Keratinocyte (primary cell): Measurements from ENCODE around the gene SHFL. TPM values are rescaled to one million over a fixed set of nuclear protein-coding genes. Genes with fewer than 3 reads are reported as not detected.
A peak's percentile ranks its signal among the peaks of the same experiment; 100 is the strongest.

ENCODE experiments used
- DNase-seq: peaks from one replicate; pipeline ENCODE4 v3.0.0-alpha.2; 2011; ENCODE audit warnings: low read depth, missing footprints, low spot score
- FAIRE-seq: peaks from 2 replicates; lab custom pipeline; 2011; peaks lifted over from hg19 to GRCh38; lab: Jason Lieb, UNC
- H2AFZ ChIP-seq: 2 replicates; pipeline ENCODE4 v1.6.0; 2012; ENCODE audit warnings: low read length, control low read depth, inconsistent platforms; ENCODE audit not compliant: control insufficient read depth
- H3K27ac ChIP-seq: 2 replicates; pipeline ENCODE4 v1.5.1; 2011; ENCODE audit warnings: low read length; ENCODE audit not compliant: control insufficient read depth, insufficient read depth
- H3K27me3 ChIP-seq: 3 replicates; pipeline ENCODE4 v1.6.0; 2011; ENCODE audit warnings: low read length; ENCODE audit not compliant: control insufficient read depth, insufficient read depth; ENCODE audit errors: extremely low read depth
- H3K36me3 ChIP-seq, 2 experiments: 2 replicates in 1 of 2; 3 replicates in 1 of 2; pipeline ENCODE4 v1.5.1; 2011; ENCODE audit warnings: low read length in 2 of 2, mild to moderate bottlenecking in 1 of 2; ENCODE audit not compliant: control insufficient read depth in 2 of 2, insufficient read depth in 2 of 2; ENCODE audit errors: extremely low read depth in 1 of 2
- H3K4me1 ChIP-seq: 3 replicates; pipeline ENCODE4 v1.5.1; 2011; ENCODE audit warnings: low read length; ENCODE audit not compliant: control insufficient read depth, insufficient read depth; ENCODE audit errors: extremely low read depth
- H3K4me2 ChIP-seq: 3 replicates; pipeline ENCODE4 v1.6.0; 2011; ENCODE audit warnings: low read depth, low read length; ENCODE audit not compliant: control insufficient read depth, insufficient read depth; ENCODE audit errors: extremely low read depth
- H3K4me3 ChIP-seq, 3 experiments: fragments of 200-600 bp in 1 of 3; sonication (generic) in 1 of 3; 2 replicates in 2 of 3; 3 replicates in 1 of 3; pipeline ENCODE4 v1.5.1; 2011 to 2016; ENCODE audit warnings: low read length in 3 of 3, mild to moderate bottlenecking in 3 of 3, control low read depth in 2 of 3, inconsistent platforms in 1 of 3, low read depth in 1 of 3, mixed read lengths in 1 of 3, mixed run types in 1 of 3, moderate library complexity in 1 of 3; ENCODE audit not compliant: control insufficient read depth in 2 of 3, insufficient read depth in 2 of 3; ENCODE audit errors: extremely low read depth in 1 of 3
- H3K79me2 ChIP-seq: 2 replicates; pipeline ENCODE4 v1.6.0; 2012; ENCODE audit warnings: low read length; ENCODE audit not compliant: control insufficient read depth, insufficient read depth
- H3K9ac ChIP-seq: 3 replicates; pipeline ENCODE4 v1.6.0; 2011; ENCODE audit warnings: low read length; ENCODE audit not compliant: control insufficient read depth, insufficient read depth; ENCODE audit errors: extremely low read depth
- H3K9me1 ChIP-seq: 3 replicates; pipeline ENCODE4 v1.6.0; 2011; ENCODE audit warnings: low read length; ENCODE audit not compliant: control insufficient read depth, insufficient read depth; ENCODE audit errors: extremely low read depth
- H3K9me3 ChIP-seq: 2 replicates; pipeline ENCODE4 v1.5.1; 2012; ENCODE audit warnings: low read depth, low read length; ENCODE audit not compliant: control insufficient read depth
- H4K20me1 ChIP-seq: 3 replicates; pipeline ENCODE4 v1.6.0; 2011; ENCODE audit warnings: low read length; ENCODE audit not compliant: control insufficient read depth, insufficient read depth; ENCODE audit errors: extremely low read depth
- EZH2 ChIP-seq: IDR thresholded peaks from one replicate; pipeline ENCODE4 v1.6.1; 2012; ENCODE audit warnings: inconsistent platforms, mild to moderate bottlenecking, low read length, moderate library complexity
- dilution Hi-C: fragments of 300-500 bp; cut with MboI; formaldehyde crosslinking; loops from one replicate; pipeline ENCODE4 v1.7.0; 2020; ENCODE audit warnings: low sequenced_read_pairs; ENCODE audit not compliant: extremely low pct_ligation_motif_present
- polyA plus RNA-seq, 5 experiments: library from polyadenylated mRNA; depleted of rRNA in 3 of 5; stranded (reverse) in 3 of 5; stranded (forward) in 1 of 5; unstranded in 1 of 5; fragments of >200 nt; gene quantifications; 1 replicate in 1 of 5; 2 replicates in 3 of 5; 3 replicates in 1 of 5; pipeline versions ENCODE4 v1.2.1 to v1.2.3, GENCODE V29; 2011 to 2012; ENCODE audit warnings: missing spikeins in 2 of 5, low read depth in 1 of 5, low replicate concordance in 1 of 5
- TF ChIP-seq, protein P1 (sequence below), 3 experiments: IDR thresholded peaks in 1 of 3; conservative IDR thresholded peaks in 1 of 3; optimal IDR thresholded peaks in 1 of 3; 2 replicates in 2 of 3; 3 replicates in 1 of 3; pipeline versions ENCODE3 to v1.5.1; 2011; ENCODE audit warnings: low read length in 3 of 3, mild to moderate bottlenecking in 3 of 3, moderate library complexity in 2 of 3, control low read depth in 1 of 3, inconsistent platforms in 1 of 3; ENCODE audit not compliant: insufficient read depth in 2 of 3; ENCODE audit errors: extremely low read depth in 1 of 3

Gene SHFL
- polyA plus RNA-seq, 1 donor (not counting 4 experiments of a cell fraction or from before 2014, with no cell fraction given), result 36.4 TPM

DNA sequence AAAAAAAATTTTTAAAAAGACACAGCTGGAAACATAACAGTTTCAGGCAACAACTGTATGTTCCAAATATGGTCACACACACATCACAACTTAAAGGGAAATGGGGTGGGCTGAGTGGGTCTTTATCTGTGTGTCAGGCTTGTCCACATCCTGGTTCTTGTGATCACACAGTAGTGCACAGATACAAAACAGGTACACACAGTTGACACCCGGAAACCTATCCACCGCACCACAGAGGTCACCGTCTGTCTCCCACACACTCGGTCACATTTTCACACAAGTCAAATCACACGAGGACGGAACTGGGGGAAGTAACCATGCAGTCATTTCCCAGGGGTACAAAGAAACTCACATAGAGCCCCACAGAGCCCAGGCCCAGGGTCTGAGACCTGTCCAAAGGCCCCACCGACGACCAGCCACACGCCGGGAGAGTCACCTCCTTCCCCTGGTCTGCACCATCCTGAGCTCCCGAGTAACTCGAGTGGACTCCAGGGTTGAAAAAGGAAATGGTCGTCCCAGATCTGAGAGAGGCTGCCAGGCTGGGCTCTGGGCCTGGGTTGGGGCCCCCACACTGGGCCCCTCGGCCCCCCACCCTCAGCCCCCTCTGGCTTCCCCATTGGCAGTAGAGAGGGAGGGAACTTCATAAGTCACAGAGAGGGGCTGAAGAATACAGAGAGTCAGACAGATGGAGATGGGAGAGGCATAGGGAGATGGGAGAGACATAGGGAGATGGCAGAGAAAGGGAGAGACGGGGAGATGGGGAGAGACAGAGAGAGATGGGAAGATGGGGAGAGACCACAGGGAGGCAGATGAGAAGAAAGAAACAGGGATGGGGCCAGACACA, 18.8 kb downstream of the SHFL start:
- FAIRE-seq, result no peak
- no peak for DNase-seq
- Histone ChIP-seq H4K20me1 (no peaks in the 10 kb centered on the region), H3K4me2 (no peak overlapping the region), H3K9me1 (no peaks in the 10 kb centered on the region), H3K9me3 (no peaks in the 10 kb centered on the region), H3K9ac (no peak overlapping the region), H3K79me2 (peaks cover 34% of the 10 kb centered on the region), H3K27me3 (no peaks in the 10 kb centered on the region), H3K27ac (no peak overlapping the region), H2AFZ (no peak overlapping the region), H3K4me1 (peaks cover 12% of the 10 kb centered on the region), H3K4me3 (no peak overlapping the region), H3K36me3 (peaks cover 14 to 19% of the 10 kb centered on the region in 2 experiments)
- TF ChIP-seq EZH2, result no peak
- TF ChIP-seq, protein P1, sequence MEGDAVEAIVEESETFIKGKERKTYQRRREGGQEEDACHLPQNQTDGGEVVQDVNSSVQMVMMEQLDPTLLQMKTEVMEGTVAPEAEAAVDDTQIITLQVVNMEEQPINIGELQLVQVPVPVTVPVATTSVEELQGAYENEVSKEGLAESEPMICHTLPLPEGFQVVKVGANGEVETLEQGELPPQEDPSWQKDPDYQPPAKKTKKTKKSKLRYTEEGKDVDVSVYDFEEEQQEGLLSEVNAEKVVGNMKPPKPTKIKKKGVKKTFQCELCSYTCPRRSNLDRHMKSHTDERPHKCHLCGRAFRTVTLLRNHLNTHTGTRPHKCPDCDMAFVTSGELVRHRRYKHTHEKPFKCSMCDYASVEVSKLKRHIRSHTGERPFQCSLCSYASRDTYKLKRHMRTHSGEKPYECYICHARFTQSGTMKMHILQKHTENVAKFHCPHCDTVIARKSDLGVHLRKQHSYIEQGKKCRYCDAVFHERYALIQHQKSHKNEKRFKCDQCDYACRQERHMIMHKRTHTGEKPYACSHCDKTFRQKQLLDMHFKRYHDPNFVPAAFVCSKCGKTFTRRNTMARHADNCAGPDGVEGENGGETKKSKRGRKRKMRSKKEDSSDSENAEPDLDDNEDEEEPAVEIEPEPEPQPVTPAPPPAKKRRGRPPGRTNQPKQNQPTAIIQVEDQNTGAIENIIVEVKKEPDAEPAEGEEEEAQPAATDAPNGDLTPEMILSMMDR (optimal IDR thresholded peaks at IDR 0.05 in 1 of 3, IDR thresholded peaks at IDR 0.05 in 1 of 3, conservative IDR thresholded peaks at IDR 0.05 in 1 of 3; ENCODE audit: extremely low read depth in 1 of 3, insufficient read depth in 2 of 3, low read length in 3 of 3), result no peak
- dilution Hi-C loops, result no loop called here

DNA sequence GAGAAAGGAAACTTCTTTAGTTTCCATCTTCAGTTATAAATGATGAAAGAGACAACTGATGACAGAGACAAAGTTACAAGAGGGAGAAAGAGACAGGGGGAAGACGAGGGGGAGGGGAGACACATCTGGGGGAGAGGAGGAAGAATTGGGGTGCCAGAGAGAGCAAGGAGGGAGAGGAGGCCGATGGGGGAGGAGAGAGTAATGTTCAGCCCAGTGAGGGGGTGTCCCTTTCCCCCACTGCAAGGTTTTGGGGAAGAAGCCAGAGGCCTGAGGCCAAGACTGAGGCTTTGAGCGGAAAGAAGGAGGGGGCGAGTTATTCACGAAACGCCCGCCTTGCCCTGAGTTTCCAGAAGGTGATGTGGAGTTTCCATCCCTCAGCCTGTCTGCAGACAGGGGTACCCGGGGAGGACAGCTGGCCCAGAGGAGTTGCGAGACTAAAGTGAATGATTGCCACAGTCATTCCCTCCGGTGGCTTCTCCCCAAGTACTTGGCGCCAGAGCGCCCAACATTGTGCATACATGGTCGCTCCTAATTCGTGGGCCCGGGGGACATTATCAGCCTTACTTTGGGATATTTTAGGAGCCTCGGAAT, 19.5 kb downstream of the SHFL start:
- no peak overlapping the region for H2AFZ ChIP-seq
- H3K9ac ChIP-seq, result peak overlapping the region; percentile 94
- H3K9me1 ChIP-seq, result no peaks in the 10 kb centered on the region
- FAIRE-seq (no peak), DNase-seq (no peak)
- no peak overlapping the region for H3K27ac ChIP-seq
- H3K9me3 ChIP-seq, result no peaks in the 10 kb centered on the region
- peaks cover 19% of the 10 kb centered on the region in 2 experiments for H3K36me3 ChIP-seq
- peak overlapping the region; percentile 34 for H3K4me2 ChIP-seq
- H3K4me1 ChIP-seq, result peaks cover 12% of the 10 kb centered on the region
- peaks cover 36% of the 10 kb centered on the region for H3K79me2 ChIP-seq
- H4K20me1 ChIP-seq, result no peaks in the 10 kb centered on the region
- H3K27me3 ChIP-seq, result no peaks in the 10 kb centered on the region
- H3K4me3 ChIP-seq, result peak overlapping the region in 1 of 3 experiments; percentile 25
- TF ChIP-seq EZH2, result no peak
- TF ChIP-seq, protein P1 (optimal IDR thresholded peaks at IDR 0.05 in 1 of 3, IDR thresholded peaks at IDR 0.05 in 1 of 3, conservative IDR thresholded peaks at IDR 0.05 in 1 of 3; ENCODE audit: extremely low read depth in 1 of 3, insufficient read depth in 2 of 3, low read length in 3 of 3), result no peak
- dilution Hi-C loops, result no loop called here
